Measurements from ENCODE around the gene EHMT1. TPM values are rescaled to one million over a fixed set of nuclear protein-coding genes. Genes with fewer than 3 reads are reported as not detected.
A peak's percentile ranks its signal among the peaks of the same experiment; 100 is the strongest.

The EHMT1 gene
- total RNA-seq, 1 donor from 2014 or later = 162 TPM

- no peak for DNase-seq
- H3K27ac Mint-ChIP-seq (ENCODE audit: unreplicated experiment) = no peak overlapping the region
- peaks cover 29% of the 10 kb centered on the region for H3K4me1 Mint-ChIP-seq (ENCODE audit: low read depth, unreplicated experiment)
- peaks cover 11% of the 10 kb centered on the region for H3K27me3 Mint-ChIP-seq (ENCODE audit: unreplicated experiment)
- H3K4me3 Mint-ChIP-seq (ENCODE audit: unreplicated experiment) = no peak overlapping the region
- H3K36me3 Mint-ChIP-seq (ENCODE audit: unreplicated experiment) = peaks cover 8% of the 10 kb centered on the region
- TF ChIP-seq CTCF (IDR thresholded peaks at IDR 0.05; ENCODE audit: partially characterized antibody, unreplicated experiment) = no peak
- peaks cover 15% of the 10 kb centered on the region for H3K9me3 Mint-ChIP-seq (ENCODE audit: unreplicated experiment)
Measured at GRCh38 chr9:137784046-137784445, 165.2 kb downstream of the EHMT1 start.

GRCh38 chr9:137784641-137785513 lies 166.1 kb downstream of the EHMT1 start:
- Mint-ChIP-seq H3K4me3 (ENCODE audit: unreplicated experiment) (no peak overlapping the region), H3K4me1 (ENCODE audit: low read depth, unreplicated experiment) (peaks cover 29% of the 10 kb centered on the region), H3K9me3 (ENCODE audit: unreplicated experiment) (peaks cover 20% of the 10 kb centered on the region), H3K27me3 (ENCODE audit: unreplicated experiment) (peaks cover 11% of the 10 kb centered on the region), H3K36me3 (ENCODE audit: unreplicated experiment) (peaks cover 7% of the 10 kb centered on the region), H3K27ac (ENCODE audit: unreplicated experiment) (peak overlapping the region; percentile 14)
- no peak for DNase-seq
- TF ChIP-seq CTCF (IDR thresholded peaks at IDR 0.05; ENCODE audit: partially characterized antibody, unreplicated experiment) = no peak

GRCh38 chr9:137785704-137786161 lies 166.9 kb downstream of the EHMT1 start:
- peaks cover 7% of the 10 kb centered on the region for H3K36me3 Mint-ChIP-seq (ENCODE audit: unreplicated experiment)
- peaks cover 29% of the 10 kb centered on the region for H3K4me1 Mint-ChIP-seq (ENCODE audit: low read depth, unreplicated experiment)
- no peak for DNase-seq
- peak overlapping the region; percentile 19 for H3K27ac Mint-ChIP-seq (ENCODE audit: unreplicated experiment)
- peaks cover 11% of the 10 kb centered on the region for H3K27me3 Mint-ChIP-seq (ENCODE audit: unreplicated experiment)
- H3K4me3 Mint-ChIP-seq (ENCODE audit: unreplicated experiment) = no peak overlapping the region
- no peak for TF ChIP-seq CTCF (IDR thresholded peaks at IDR 0.05; ENCODE audit: partially characterized antibody, unreplicated experiment)
- H3K9me3 Mint-ChIP-seq (ENCODE audit: unreplicated experiment) = peaks cover 20% of the 10 kb centered on the region

GRCh38 chr9:137786511-137786920 lies 167.7 kb downstream of the EHMT1 start:
- peaks cover 11% of the 10 kb centered on the region for H3K27me3 Mint-ChIP-seq (ENCODE audit: unreplicated experiment)
- no peak for TF ChIP-seq CTCF (IDR thresholded peaks at IDR 0.05; ENCODE audit: partially characterized antibody, unreplicated experiment)
- peak overlapping the region; percentile 73 for H3K27ac Mint-ChIP-seq (ENCODE audit: unreplicated experiment)
- H3K4me3 Mint-ChIP-seq (ENCODE audit: unreplicated experiment) = peak overlapping the region; percentile 6
- H3K9me3 Mint-ChIP-seq (ENCODE audit: unreplicated experiment) = peaks cover 20% of the 10 kb centered on the region
- peaks cover 29% of the 10 kb centered on the region for H3K4me1 Mint-ChIP-seq (ENCODE audit: low read depth, unreplicated experiment)
- peaks cover 7% of the 10 kb centered on the region for H3K36me3 Mint-ChIP-seq (ENCODE audit: unreplicated experiment)
- DNase-seq = no peak

GRCh38 chr9:137787381-137787780 lies 168.6 kb downstream of the EHMT1 start:
- Mint-ChIP-seq H3K9me3 (ENCODE audit: unreplicated experiment) (peaks cover 20% of the 10 kb centered on the region), H3K27me3 (ENCODE audit: unreplicated experiment) (peaks cover 11% of the 10 kb centered on the region), H3K36me3 (ENCODE audit: unreplicated experiment) (peaks cover 6% of the 10 kb centered on the region), H3K4me1 (ENCODE audit: low read depth, unreplicated experiment) (peaks cover 29% of the 10 kb centered on the region), H3K27ac (ENCODE audit: unreplicated experiment) (no peak overlapping the region), H3K4me3 (ENCODE audit: unreplicated experiment) (no peak overlapping the region)
- no peak for DNase-seq
- no peak for TF ChIP-seq CTCF (IDR thresholded peaks at IDR 0.05; ENCODE audit: partially characterized antibody, unreplicated experiment)
